Left lung (tissue), 10 donors: ENCODE measurements around the gene KLHDC10. TPM values are rescaled to one million over a fixed set of nuclear protein-coding genes. Genes with fewer than 3 reads are reported as not detected.

ENCODE experiments used
- ATAC-seq: fragments of 200-7000 bp; cut with Tn5 transposase; one replicate; pipeline ENCODE4 v1.9.1; 2020; ENCODE audit warnings: moderate library complexity
- DNase-seq, 4 donors: peaks; one replicate each; pipeline ENCODE4 v3.0.0-alpha.2; 2013 to 2020
- H3K27ac ChIP-seq, 2 donors: fragments of 200-600 bp; sonication (generic) in 1 of 2; one replicate each; pipeline versions ENCODE4 v1.5.0 to v1.8.0; 2020 to 2021
- H3K27me3 ChIP-seq, 2 donors: fragments of 200-600 bp; sonication (generic) in 1 of 2; one replicate each; pipeline versions ENCODE4 v1.5.0 to v1.8.0; 2020 to 2021
- H3K36me3 ChIP-seq, 2 donors: fragments of 200-600 bp; sonication (generic) in 1 of 2; one replicate each; pipeline versions ENCODE4 v1.5.0 to v1.8.0; 2020 to 2021
- H3K4me1 ChIP-seq, 2 donors: fragments of 200-600 bp; one replicate each; pipeline ENCODE4 v1.8.0; 2021
- H3K4me3 ChIP-seq, 2 donors: fragments of 200-600 bp; sonication (generic) in 1 of 2; one replicate each; pipeline versions ENCODE4 v1.5.0 to v1.8.0; 2020 to 2021; ENCODE audit warnings: mild to moderate bottlenecking in 1 of 2
- H3K9me3 ChIP-seq, 2 donors: fragments of 200-600 bp; sonication (generic) in 1 of 2; one replicate each; pipeline versions ENCODE4 v1.5.0 to v1.8.0; 2020 to 2021
- intact Hi-C, 2 donors: fragments of 100-400 bp; cut with DNase I; formaldehyde crosslinking; loops; one replicate each; pipeline versions ENCODE4 v1.11.2 to v1.14.2; 2022
- polyA plus RNA-seq, 6 donors: library from polyadenylated mRNA; unstranded; fragments of 120-200 nt; gene quantifications; one replicate each; pipeline ENCODE4 v1.2.1, GENCODE V29; 2013; ENCODE audit not compliant: insufficient read length in 6 of 6
- total RNA-seq, 2 donors: library from RNA; stranded (reverse); fragmentation: NEBNext Ultra II Directional; extraction: Animal tissue kit (Norgen Biotek cat#: 25700); gene quantifications; one replicate each; pipeline ENCODE4 v1.2.1, GENCODE V29; 2021
- TF ChIP-seq, protein P1 (sequence below), 2 donors: fragments of 200-600 bp; sonication (generic) in 1 of 2; IDR thresholded peaks; one replicate each; pipeline versions ENCODE4 v1.5.0 to v1.8.0; 2021; ENCODE audit warnings: antibody characterized with exemption in 2 of 2
- donor health status: DM: no; HTN: yes; CAD: no.
- donor health status: DM: no; HTN: no; CAD: no.

KLHDC10 gene
- total and polyA plus RNA-seq, 8 donors = 33.3 to 39.7 (median 37.9) TPM

DNA sequence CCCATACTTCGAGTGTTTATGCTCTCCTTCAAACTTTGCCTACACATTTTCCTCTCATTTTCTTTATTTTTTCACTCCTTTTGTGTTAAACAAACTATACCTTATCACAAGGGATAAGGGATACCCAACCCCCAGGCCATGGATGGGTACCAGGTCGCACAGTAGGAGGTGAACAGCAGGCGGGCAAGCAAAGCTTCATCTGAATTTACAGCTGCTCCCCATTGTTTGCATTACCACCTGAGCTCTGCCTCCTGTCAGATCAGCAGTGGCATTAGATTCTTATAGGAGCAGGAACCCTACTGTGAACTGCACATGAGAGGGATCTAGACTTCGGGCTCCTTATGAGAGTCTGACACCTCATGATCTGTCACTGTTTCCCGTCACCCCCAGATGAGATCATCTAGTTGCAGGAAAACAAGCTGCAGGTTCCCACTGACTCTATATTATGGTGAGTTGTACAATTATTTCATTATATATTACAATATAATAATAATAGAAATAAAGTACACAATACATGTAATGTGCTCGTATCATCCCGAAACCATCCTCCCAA, 47.6 kb upstream of the KLHDC10 start:
- H3K4me3 ChIP-seq = no peak overlapping the region
- no peak overlapping the region for H3K27ac ChIP-seq
- H3K9me3 ChIP-seq = no peaks in the 10 kb centered on the region
- intact Hi-C loops = no loop called here
- TF ChIP-seq, protein P1, sequence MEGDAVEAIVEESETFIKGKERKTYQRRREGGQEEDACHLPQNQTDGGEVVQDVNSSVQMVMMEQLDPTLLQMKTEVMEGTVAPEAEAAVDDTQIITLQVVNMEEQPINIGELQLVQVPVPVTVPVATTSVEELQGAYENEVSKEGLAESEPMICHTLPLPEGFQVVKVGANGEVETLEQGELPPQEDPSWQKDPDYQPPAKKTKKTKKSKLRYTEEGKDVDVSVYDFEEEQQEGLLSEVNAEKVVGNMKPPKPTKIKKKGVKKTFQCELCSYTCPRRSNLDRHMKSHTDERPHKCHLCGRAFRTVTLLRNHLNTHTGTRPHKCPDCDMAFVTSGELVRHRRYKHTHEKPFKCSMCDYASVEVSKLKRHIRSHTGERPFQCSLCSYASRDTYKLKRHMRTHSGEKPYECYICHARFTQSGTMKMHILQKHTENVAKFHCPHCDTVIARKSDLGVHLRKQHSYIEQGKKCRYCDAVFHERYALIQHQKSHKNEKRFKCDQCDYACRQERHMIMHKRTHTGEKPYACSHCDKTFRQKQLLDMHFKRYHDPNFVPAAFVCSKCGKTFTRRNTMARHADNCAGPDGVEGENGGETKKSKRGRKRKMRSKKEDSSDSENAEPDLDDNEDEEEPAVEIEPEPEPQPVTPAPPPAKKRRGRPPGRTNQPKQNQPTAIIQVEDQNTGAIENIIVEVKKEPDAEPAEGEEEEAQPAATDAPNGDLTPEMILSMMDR (IDR thresholded peaks at IDR 0.05) = no peak
- DNase-seq = no peak
- peaks cover 0 to 99% of the 10 kb centered on the region in 2 donors for H3K36me3 ChIP-seq
- no peaks in the 10 kb centered on the region for H3K27me3 ChIP-seq
- peaks cover 0 to 6% of the 10 kb centered on the region in 2 donors for H3K4me1 ChIP-seq
- ATAC-seq = no peak

DNA sequence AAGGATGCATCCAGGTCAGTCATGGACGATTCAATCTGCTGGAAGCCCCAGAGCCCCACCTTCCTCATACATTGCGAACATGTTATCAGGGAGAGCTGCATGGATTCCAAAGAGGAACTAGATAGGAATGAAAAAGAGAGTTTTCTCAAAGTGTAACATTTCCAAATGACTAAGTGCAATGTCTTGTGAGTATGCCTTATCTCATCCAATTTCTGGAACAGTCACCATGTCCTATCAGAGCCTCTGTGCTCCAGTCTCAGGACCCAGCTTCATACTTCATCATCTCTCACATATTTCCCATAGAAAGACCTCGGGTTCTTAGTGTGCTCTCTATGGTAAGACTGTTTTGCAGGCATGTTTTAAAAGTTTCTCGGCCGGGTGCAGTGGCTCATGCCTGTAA, 45.9 kb upstream of the KLHDC10 start:
- no peak overlapping the region for H3K4me3 ChIP-seq
- peaks cover 0 to 6% of the 10 kb centered on the region in 2 donors for H3K4me1 ChIP-seq
- peaks cover 0 to 99% of the 10 kb centered on the region in 2 donors for H3K36me3 ChIP-seq
- H3K27me3 ChIP-seq = no peaks in the 10 kb centered on the region
- DNase-seq (no peak), ATAC-seq (no peak)
- intact Hi-C loops = no loop called here
- TF ChIP-seq, protein P1 (IDR thresholded peaks at IDR 0.05) = no peak
- H3K27ac ChIP-seq = no peak overlapping the region
- no peaks in the 10 kb centered on the region for H3K9me3 ChIP-seq

DNA sequence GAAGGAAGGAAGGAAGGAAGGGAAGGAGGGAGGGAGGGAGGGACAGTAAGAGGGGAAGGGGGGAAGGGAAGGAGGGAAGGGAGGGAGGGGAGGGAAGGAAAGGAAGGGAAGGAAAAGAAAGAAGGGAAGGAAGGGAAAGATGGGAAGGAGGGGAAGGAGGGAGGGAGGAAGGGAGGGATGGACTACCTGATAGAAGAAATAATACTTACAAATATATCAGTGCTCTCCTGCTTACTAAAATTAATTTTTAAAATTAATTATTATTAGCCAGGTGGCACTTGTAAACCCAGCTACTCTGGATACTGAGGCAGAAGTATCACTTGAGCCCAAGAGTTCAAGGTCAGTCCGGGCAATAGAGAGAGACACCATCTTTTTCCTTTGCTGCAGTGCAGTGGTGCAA, 37.6 kb upstream of the KLHDC10 start:
- no peak overlapping the region for H3K27ac ChIP-seq
- DNase-seq = no peak
- H3K36me3 ChIP-seq = peaks cover 0 to 77% of the 10 kb centered on the region in 2 donors
- H3K27me3 ChIP-seq = no peaks in the 10 kb centered on the region
- ATAC-seq = no peak
- H3K9me3 ChIP-seq = no peaks in the 10 kb centered on the region
- intact Hi-C loops = no loop called here
- TF ChIP-seq, protein P1 (IDR thresholded peaks at IDR 0.05) = no peak
- H3K4me3 ChIP-seq = no peak overlapping the region
- no peaks in the 10 kb centered on the region for H3K4me1 ChIP-seq

DNA sequence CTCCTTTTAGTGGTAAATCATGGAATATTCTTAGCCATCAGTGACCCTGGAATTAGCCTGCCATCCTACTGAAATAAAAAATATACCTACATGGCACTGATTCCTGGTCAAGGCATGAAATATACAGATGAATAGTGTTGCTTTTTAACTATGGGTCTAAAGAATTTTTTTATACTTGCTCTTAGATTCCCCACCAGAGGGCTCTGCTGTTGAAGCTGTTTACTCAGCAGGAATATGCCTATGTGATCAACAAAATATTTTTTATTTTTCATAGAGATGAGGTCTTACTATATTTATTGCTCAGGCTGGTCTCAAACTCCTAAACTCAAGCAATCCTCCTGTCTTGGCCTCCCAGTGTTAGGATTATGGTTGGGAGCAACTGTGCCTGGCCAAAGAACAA, 32.6 kb upstream of the KLHDC10 start:
- DNase-seq (peak in 1 of 4 donors; percentile 5), ATAC-seq (no peak)
- no peaks in the 10 kb centered on the region for H3K27me3 ChIP-seq
- no peaks in the 10 kb centered on the region for H3K4me1 ChIP-seq
- no peaks in the 10 kb centered on the region for H3K9me3 ChIP-seq
- intact Hi-C loops = no loop called here
- peaks cover 0 to 78% of the 10 kb centered on the region in 2 donors for H3K36me3 ChIP-seq
- TF ChIP-seq, protein P1 (IDR thresholded peaks at IDR 0.05) = no peak
- H3K27ac ChIP-seq = no peak overlapping the region
- H3K4me3 ChIP-seq = no peak overlapping the region

DNA sequence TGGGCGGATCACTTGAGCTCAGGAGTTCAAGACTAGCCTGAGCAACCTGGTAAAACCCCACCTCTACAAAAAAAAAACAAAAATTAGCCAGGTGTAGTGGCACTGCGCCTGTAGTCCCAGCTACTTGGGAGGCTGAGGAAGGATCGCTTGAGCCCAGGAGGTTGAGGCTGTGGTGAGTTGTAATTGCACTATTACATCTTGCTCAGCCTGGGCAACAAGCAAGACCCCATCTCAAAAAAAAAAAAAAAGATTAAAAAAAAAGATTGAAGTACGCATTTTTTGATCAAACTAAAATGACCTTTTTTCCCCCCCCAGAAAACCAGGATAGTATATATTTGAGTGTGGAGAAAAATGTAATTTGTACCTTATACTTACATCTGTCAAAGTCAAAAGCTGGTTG, 29.8 kb upstream of the KLHDC10 start:
- DNase-seq (no peak), ATAC-seq (no peak)
- Histone ChIP-seq H3K36me3 (peaks cover 0 to 94% of the 10 kb centered on the region in 2 donors), H3K4me3 (no peak overlapping the region), H3K27me3 (no peaks in the 10 kb centered on the region), H3K27ac (no peak overlapping the region), H3K9me3 (no peaks in the 10 kb centered on the region), H3K4me1 (no peaks in the 10 kb centered on the region)
- intact Hi-C loops = no loop called here
- TF ChIP-seq, protein P1 (IDR thresholded peaks at IDR 0.05) = no peak
